ENCODE data around the gene PLPPR4. TPM values are rescaled to one million over a fixed set of nuclear protein-coding genes. Genes with fewer than 3 reads are reported as not detected.

Gene PLPPR4
- total RNA-seq, 1 donor from 2014 or later, result 0.12 TPM

DNA sequence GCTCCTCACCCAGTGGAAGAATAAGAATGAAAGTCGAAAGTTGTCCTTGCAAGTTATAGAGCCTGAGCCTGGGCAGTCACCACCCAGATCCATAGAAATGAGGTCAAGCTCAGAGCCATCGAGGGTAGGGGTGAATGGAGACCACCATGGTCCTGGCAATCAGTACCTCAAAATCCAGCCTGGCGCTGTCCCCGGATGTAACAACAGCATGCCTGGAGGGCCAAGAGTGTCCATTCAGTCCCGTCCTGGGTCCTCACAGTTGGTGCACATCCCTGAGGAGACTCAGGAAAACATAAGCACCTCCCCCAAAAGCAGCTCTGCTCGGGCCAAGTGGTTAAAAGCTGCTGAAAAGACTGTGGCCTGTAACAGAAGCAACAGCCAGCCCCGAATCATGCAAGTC, 41.8 kb downstream of the PLPPR4 start:
- no peak for DNase-seq (ENCODE audit: low read depth)
- TF ChIP-seq, protein P1, sequence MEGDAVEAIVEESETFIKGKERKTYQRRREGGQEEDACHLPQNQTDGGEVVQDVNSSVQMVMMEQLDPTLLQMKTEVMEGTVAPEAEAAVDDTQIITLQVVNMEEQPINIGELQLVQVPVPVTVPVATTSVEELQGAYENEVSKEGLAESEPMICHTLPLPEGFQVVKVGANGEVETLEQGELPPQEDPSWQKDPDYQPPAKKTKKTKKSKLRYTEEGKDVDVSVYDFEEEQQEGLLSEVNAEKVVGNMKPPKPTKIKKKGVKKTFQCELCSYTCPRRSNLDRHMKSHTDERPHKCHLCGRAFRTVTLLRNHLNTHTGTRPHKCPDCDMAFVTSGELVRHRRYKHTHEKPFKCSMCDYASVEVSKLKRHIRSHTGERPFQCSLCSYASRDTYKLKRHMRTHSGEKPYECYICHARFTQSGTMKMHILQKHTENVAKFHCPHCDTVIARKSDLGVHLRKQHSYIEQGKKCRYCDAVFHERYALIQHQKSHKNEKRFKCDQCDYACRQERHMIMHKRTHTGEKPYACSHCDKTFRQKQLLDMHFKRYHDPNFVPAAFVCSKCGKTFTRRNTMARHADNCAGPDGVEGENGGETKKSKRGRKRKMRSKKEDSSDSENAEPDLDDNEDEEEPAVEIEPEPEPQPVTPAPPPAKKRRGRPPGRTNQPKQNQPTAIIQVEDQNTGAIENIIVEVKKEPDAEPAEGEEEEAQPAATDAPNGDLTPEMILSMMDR (conservative IDR thresholded peaks at IDR 0.05; ENCODE audit: low read depth, low read length), result no peak
- no peak overlapping the region for H3K4me3 ChIP-seq (ENCODE audit: low read depth, low read length)

DNA sequence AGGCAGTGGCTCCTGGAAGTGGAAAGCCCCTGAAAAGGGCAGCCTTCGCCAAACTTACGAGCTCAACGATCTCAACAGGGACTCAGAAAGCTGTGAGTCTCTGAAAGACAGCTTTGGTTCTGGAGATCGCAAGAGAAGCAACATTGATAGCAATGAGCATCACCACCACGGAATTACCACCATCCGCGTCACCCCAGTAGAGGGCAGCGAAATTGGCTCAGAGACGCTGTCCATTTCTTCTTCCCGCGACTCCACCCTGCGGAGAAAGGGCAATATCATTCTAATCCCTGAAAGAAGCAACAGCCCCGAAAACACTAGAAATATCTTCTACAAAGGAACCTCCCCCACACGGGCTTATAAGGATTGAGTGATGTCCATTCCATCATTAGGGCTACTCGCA, 42.4 kb downstream of the PLPPR4 start:
- H3K4me3 ChIP-seq (ENCODE audit: low read depth, low read length), result no peak overlapping the region
- DNase-seq (ENCODE audit: low read depth), result no peak
- TF ChIP-seq, protein P1 (conservative IDR thresholded peaks at IDR 0.05; ENCODE audit: low read depth, low read length), result no peak

- TF ChIP-seq, protein P1 (conservative IDR thresholded peaks at IDR 0.05; ENCODE audit: low read depth, low read length), result no peak
- no peak for DNase-seq (ENCODE audit: low read depth)
- no peak overlapping the region for H3K4me3 ChIP-seq (ENCODE audit: low read depth, low read length)
Observed at GRCh38 chr1:99315305-99315704, 51.0 kb downstream of the PLPPR4 start.

DNA sequence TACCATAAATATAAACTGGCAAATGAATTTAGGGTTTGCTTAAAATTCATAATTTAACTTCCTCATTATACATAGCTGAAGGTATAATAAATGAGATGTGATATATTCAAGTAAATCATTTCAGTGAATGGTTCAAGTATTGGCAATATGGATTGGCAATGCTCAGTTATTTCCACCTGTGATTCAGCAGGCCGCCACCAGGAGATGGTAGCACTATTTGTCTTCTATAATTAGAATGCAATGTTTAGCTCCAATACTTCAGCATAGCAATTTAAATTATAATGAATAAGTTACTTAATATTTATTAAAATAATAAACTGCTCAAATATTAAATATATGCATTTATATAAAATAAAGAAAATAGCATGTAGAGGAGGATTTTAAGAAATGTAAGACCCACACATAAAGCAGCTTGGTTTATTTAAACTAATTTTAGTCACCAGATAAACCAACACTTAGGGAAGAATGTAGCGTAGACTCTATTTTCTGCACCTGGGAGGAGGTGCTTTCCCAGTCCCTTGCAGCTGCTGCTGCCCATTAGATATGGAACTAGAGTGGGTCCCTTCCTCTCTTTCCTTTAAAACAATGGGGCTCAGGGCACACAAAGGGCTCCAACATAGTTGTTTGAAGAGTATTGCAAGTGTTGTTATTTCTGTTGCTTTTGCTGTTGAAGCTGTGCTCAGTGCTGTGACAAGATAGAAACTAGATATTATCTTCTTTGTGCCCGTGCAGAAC, 62.1 kb downstream of the PLPPR4 start:
- TF ChIP-seq, protein P1 (conservative IDR thresholded peaks at IDR 0.05; ENCODE audit: low read depth, low read length), result peak; percentile 47
- no peak overlapping the region for H3K4me3 ChIP-seq (ENCODE audit: low read depth, low read length)
- no peak for DNase-seq (ENCODE audit: low read depth)

GRCh38 chr1:99327357-99327756, 63.1 kb downstream of the PLPPR4 start:
- TF ChIP-seq, protein P1 (conservative IDR thresholded peaks at IDR 0.05; ENCODE audit: low read depth, low read length), result no peak
- H3K4me3 ChIP-seq (ENCODE audit: low read depth, low read length), result no peak overlapping the region
- DNase-seq (ENCODE audit: low read depth), result no peak

DNA sequence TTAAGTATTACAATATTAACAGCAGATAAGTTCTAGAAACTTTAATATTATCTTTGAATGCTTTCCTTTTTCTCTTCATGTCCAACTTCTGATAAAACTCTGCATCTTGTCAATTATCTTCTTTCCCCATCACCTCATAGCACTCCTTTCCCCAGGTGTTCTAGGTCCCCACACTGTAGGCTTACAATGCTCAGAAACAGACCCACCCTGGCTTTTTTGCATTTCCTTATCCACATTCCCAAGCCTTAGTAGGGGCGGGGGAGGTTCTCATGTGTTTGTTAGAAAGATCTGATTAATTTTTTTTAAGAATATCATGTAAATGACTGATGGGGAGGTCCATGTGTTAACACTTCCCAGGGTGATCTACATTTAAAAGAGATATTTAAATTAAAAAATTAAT, 63.9 kb downstream of the PLPPR4 start:
- TF ChIP-seq, protein P1 (conservative IDR thresholded peaks at IDR 0.05; ENCODE audit: low read depth, low read length), result no peak
- no peak overlapping the region for H3K4me3 ChIP-seq (ENCODE audit: low read depth, low read length)
- DNase-seq (ENCODE audit: low read depth), result no peak

DNA sequence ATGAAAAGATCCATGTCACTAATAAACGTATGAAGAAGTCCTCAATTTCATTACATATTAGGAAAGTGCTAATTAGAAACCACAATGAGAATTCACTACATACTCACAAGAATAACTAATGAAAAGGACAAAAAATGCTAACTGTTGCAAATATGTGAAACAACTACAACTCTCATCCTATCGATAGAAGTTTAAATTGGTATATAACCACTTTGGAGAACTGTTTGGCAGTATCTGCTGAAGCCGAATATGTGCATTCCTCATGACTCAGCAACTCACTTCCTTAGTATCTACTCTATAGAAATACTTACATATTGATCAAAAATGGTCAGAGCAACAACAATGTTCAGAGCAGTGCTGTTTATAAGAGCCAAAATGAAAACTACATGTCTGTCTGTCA, 66.8 kb downstream of the PLPPR4 start:
- H3K4me3 ChIP-seq (ENCODE audit: low read depth, low read length), result no peak overlapping the region
- TF ChIP-seq, protein P1 (conservative IDR thresholded peaks at IDR 0.05; ENCODE audit: low read depth, low read length), result no peak
- no peak for DNase-seq (ENCODE audit: low read depth)

Data from epithelial cell of proximal tubule (primary cell).